ENCODE results near the gene RUBCNL. TPM values are rescaled to one million over a fixed set of nuclear protein-coding genes. Genes with fewer than 3 reads are reported as not detected.

RUBCNL gene
- total and polyA plus RNA-seq, 2 of the 8 experiments (the other 6 are each of a cell fraction or from before 2014, with no cell fraction given), result 2.6 to 4.9 TPM

- no peak overlapping the region for H3K27ac ChIP-seq (ENCODE audit: low read depth, low read length)
- H3K4ac ChIP-seq (replicated peaks; ENCODE audit: insufficient read length, low read depth, low read length), result no peak overlapping the region
- no peak for TF ChIP-seq GTF2F1 (IDR thresholded peaks at IDR 0.05; ENCODE audit: borderline replicate concordance, low read depth, low read length)
- no peak for TF ChIP-seq SIN3A (conservative IDR thresholded peaks at IDR 0.05 in 1 of 2, IDR thresholded peaks at IDR 0.05 in 1 of 2; ENCODE audit: low read depth in 1 of 2, low read length in 2 of 2)
- TF ChIP-seq, protein P1, sequence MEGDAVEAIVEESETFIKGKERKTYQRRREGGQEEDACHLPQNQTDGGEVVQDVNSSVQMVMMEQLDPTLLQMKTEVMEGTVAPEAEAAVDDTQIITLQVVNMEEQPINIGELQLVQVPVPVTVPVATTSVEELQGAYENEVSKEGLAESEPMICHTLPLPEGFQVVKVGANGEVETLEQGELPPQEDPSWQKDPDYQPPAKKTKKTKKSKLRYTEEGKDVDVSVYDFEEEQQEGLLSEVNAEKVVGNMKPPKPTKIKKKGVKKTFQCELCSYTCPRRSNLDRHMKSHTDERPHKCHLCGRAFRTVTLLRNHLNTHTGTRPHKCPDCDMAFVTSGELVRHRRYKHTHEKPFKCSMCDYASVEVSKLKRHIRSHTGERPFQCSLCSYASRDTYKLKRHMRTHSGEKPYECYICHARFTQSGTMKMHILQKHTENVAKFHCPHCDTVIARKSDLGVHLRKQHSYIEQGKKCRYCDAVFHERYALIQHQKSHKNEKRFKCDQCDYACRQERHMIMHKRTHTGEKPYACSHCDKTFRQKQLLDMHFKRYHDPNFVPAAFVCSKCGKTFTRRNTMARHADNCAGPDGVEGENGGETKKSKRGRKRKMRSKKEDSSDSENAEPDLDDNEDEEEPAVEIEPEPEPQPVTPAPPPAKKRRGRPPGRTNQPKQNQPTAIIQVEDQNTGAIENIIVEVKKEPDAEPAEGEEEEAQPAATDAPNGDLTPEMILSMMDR (IDR thresholded peaks at IDR 0.05; ENCODE audit: control extremely low read depth in 1 of 3, insufficient read depth in 1 of 3, low read depth in 1 of 3, low read length in 3 of 3), result no peak
- no peak for TF ChIP-seq EP300 (IDR thresholded peaks at IDR 0.05; ENCODE audit: borderline replicate concordance in 1 of 2, low read depth in 2 of 2, low read length in 2 of 2)
- no peak for TF ChIP-seq CEBPB (IDR thresholded peaks at IDR 0.05; ENCODE audit: low read depth, low read length)
- no peak for TF ChIP-seq RFX5 (IDR thresholded peaks at IDR 0.05; ENCODE audit: borderline replicate concordance, low read depth, low read length)
- no peak for TF ChIP-seq FOSL1 (IDR thresholded peaks at IDR 0.05; ENCODE audit: insufficient read depth, low read depth, low read length)
- no peak for TF ChIP-seq SRF (IDR thresholded peaks at IDR 0.05; ENCODE audit: low read depth, low read length)
- H2BK5ac ChIP-seq (ENCODE audit: low read depth, low read length), result no peak overlapping the region
- no peak overlapping the region for H2BK15ac ChIP-seq (ENCODE audit: low read length)
- no peaks in the 10 kb centered on the region for H4K20me1 ChIP-seq (replicated peaks in 1 of 2; ENCODE audit: control insufficient read depth in 1 of 2, insufficient read depth in 2 of 2, low read length in 2 of 2)
- FAIRE-seq, result no peak
- no peak overlapping the region for H3K23ac ChIP-seq (ENCODE audit: insufficient read length)
- no peak overlapping the region for H2BK120ac ChIP-seq (replicated peaks; ENCODE audit: low read depth, low read length)
- H2AFZ ChIP-seq (ENCODE audit: low read length), result no peak overlapping the region
- H4K5ac ChIP-seq (ENCODE audit: insufficient read length, low read depth, low read length), result no peak overlapping the region
- POLR2A ChIA-PET (ENCODE audit: partially characterized antibody), result no interaction called here
- no peak overlapping the region for H3K4me2 ChIP-seq (ENCODE audit: insufficient read depth in 1 of 2, low read depth in 2 of 2, low read length in 2 of 2)
- no peak overlapping the region for H3K14ac ChIP-seq (ENCODE audit: insufficient read length)
- no peak overlapping the region for H3K18ac ChIP-seq (ENCODE audit: extremely low read depth, low read length)
- H4K8ac ChIP-seq (ENCODE audit: extremely low read depth, insufficient read depth, low read length), result no peak overlapping the region
- no peaks in the 10 kb centered on the region for H3K79me2 ChIP-seq (ENCODE audit: control insufficient read depth in 1 of 2, insufficient read depth in 2 of 2, low read length in 2 of 2)
- DNase-seq (ENCODE audit: low read depth in 1 of 2, low spot score in 2 of 2), result no peak
- H3K4me3 ChIP-seq (ENCODE audit: extremely low read depth in 1 of 4, insufficient read depth in 2 of 4, low read depth in 3 of 4, low read length in 4 of 4), result no peak overlapping the region
- no peak overlapping the region for H2BK20ac ChIP-seq (ENCODE audit: low read length)
- CTCF ChIA-PET (ENCODE audit: partially characterized antibody), result interaction anchor here (0.6 to 1.5 kb wide), 5 partner anchors 10 to 71 kb away, joined by 3 to 4 read pairs (median 3); no protein-coding TSS in a partner anchor
- no peaks in the 10 kb centered on the region for H3K4me1 ChIP-seq (replicated peaks in 1 of 4; ENCODE audit: control insufficient read depth in 3 of 4, insufficient read depth in 4 of 4, low read length in 3 of 4)
- H4K91ac ChIP-seq (replicated peaks; ENCODE audit: insufficient read length, low read length), result no peak overlapping the region
- H3K23me2 ChIP-seq (ENCODE audit: low read depth, low read length), result no peaks in the 10 kb centered on the region
- H2AK5ac ChIP-seq (ENCODE audit: low read depth, low read length), result no peak overlapping the region
- H3K56ac ChIP-seq (replicated peaks; ENCODE audit: insufficient read length, low read depth, low read length), result no peak overlapping the region
- H3K9ac ChIP-seq (replicated peaks in 1 of 4; ENCODE audit: extremely low read depth in 1 of 4, low read depth in 3 of 4, low read length in 3 of 4), result no peak overlapping the region
- H3K27me3 ChIP-seq (replicated peaks in 1 of 4; ENCODE audit: control insufficient read depth in 3 of 4, extremely low read depth in 1 of 4, insufficient read depth in 3 of 4, low read length in 3 of 4), result no peaks in the 10 kb centered on the region
- no peaks in the 10 kb centered on the region for H3K9me3 ChIP-seq (ENCODE audit: insufficient read depth in 2 of 2, low read depth in 1 of 2, low read length in 1 of 2)
- H3K79me1 ChIP-seq (ENCODE audit: low read depth, low read length), result no peaks in the 10 kb centered on the region
- H2BK12ac ChIP-seq (ENCODE audit: low read depth, low read length), result no peak overlapping the region
- WGBS, 2 experiments (ENCODE audit: extremely low coverage in 1 of 2, insufficient coverage in 1 of 2, insufficient read length in 1 of 2, insufficient replicate concordance in 2 of 2, low coverage in 1 of 2, low lambda C conversion rate in 2 of 2, missing lambda C conversion rate in 1 of 2), result 87% methylated on average over 11 of the region's 11 CpGs; no CpG with 5 or more reads in 1 of the 2 experiments
- no peaks in the 10 kb centered on the region for H3K36me3 ChIP-seq (ENCODE audit: control insufficient read depth in 2 of 4, insufficient read depth in 4 of 4, low read length in 3 of 4)
Measured at GRCh38 chr13:46355901-46356590, 31.0 kb downstream of the RUBCNL start.

Measured in H1 (cell line).